RWPE2 (cell line): Measurements from ENCODE around the gene TMEM135.

Source experiments
- ATAC-seq: fragments of 200-7000 bp; cut with Tn5 transposase; 3 replicates; pipeline ENCODE4 v1.9.1; 2021; ENCODE audit warnings: low read depth
- DNase-seq: peaks from one replicate; pipeline ENCODE4 v3.0.0-alpha.2; 2020; ENCODE audit warnings: low spot score
- H3K27ac ChIP-seq: fragments of 450-650 bp; 2 replicates; pipeline ENCODE4 v1.5.1; 2017; ENCODE audit warnings: mild to moderate bottlenecking; ENCODE audit not compliant: poor library complexity, severe bottlenecking
- H3K27me3 ChIP-seq: fragments of 250-450 bp; sonication (Bioruptor Pico); 2 replicates; pipeline ENCODE4 v1.5.1; 2021; ENCODE audit warnings: mild to moderate bottlenecking, moderate library complexity; ENCODE audit not compliant: insufficient read depth, poor library complexity, severe bottlenecking
- H3K36me3 ChIP-seq: fragments of 250-450 bp; sonication (Bioruptor Pico); 2 replicates; pipeline ENCODE4 v1.5.1; 2020; ENCODE audit warnings: low read depth, mild to moderate bottlenecking, moderate library complexity
- H3K4me1 ChIP-seq: fragments of 250-450 bp; sonication (Bioruptor Pico); 2 replicates; pipeline ENCODE4 v1.5.1; 2021; ENCODE audit warnings: mild to moderate bottlenecking, moderate library complexity; ENCODE audit not compliant: insufficient read depth, poor library complexity, severe bottlenecking
- H3K4me3 ChIP-seq: fragments of 250-450 bp; sonication (Bioruptor Pico); 2 replicates; pipeline ENCODE4 v1.5.1; 2021; ENCODE audit warnings: mild to moderate bottlenecking, moderate library complexity; ENCODE audit not compliant: severe bottlenecking
- H3K9me3 ChIP-seq: fragments of 250-450 bp; sonication (Bioruptor Pico); 2 replicates; pipeline ENCODE4 v1.5.1; 2021; ENCODE audit warnings: mild to moderate bottlenecking, moderate library complexity; ENCODE audit not compliant: severe bottlenecking
- TF ChIP-seq, protein P1 (sequence below): fragments of 450-650 bp; IDR thresholded peaks from one replicate; pipeline ENCODE4 v1.5.1; 2017; ENCODE audit warnings: mild to moderate bottlenecking, moderate library complexity; ENCODE audit not compliant: poor library complexity, severe bottlenecking

Gene TMEM135

DNA sequence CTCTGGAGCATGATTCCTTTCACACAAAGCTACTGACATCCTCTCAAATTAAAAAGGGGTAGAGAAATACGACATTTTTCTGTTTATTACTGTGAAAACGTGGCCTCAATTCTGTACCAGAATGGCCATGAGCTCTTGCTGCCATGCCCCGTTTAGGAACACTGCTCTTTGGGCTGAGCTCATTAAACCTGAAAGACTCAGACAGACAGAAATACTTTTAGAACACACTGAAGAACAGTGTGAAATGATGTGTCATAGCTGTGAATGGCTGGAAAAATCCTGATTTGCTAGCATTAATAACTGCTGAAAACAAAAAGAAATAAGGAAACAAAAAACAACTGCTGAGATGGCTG lies 32.2 kb upstream of the TMEM135 start:
- Histone ChIP-seq H3K27me3 (no peaks in the 10 kb centered on the region), H3K36me3 (no peaks in the 10 kb centered on the region), H3K27ac (no peak overlapping the region), H3K9me3 (no peaks in the 10 kb centered on the region), H3K4me1 (no peaks in the 10 kb centered on the region), H3K4me3 (no peak overlapping the region)
- TF ChIP-seq, protein P1, sequence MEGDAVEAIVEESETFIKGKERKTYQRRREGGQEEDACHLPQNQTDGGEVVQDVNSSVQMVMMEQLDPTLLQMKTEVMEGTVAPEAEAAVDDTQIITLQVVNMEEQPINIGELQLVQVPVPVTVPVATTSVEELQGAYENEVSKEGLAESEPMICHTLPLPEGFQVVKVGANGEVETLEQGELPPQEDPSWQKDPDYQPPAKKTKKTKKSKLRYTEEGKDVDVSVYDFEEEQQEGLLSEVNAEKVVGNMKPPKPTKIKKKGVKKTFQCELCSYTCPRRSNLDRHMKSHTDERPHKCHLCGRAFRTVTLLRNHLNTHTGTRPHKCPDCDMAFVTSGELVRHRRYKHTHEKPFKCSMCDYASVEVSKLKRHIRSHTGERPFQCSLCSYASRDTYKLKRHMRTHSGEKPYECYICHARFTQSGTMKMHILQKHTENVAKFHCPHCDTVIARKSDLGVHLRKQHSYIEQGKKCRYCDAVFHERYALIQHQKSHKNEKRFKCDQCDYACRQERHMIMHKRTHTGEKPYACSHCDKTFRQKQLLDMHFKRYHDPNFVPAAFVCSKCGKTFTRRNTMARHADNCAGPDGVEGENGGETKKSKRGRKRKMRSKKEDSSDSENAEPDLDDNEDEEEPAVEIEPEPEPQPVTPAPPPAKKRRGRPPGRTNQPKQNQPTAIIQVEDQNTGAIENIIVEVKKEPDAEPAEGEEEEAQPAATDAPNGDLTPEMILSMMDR: no peak
- ATAC-seq (0 out of 3 replicates have a peak, but pooled peaks have one; percentile 19), DNase-seq (no peak)

- no peak overlapping the region for H3K4me3 ChIP-seq
- ATAC-seq (no peak), DNase-seq (no peak)
- no peaks in the 10 kb centered on the region for H3K36me3 ChIP-seq
- no peaks in the 10 kb centered on the region for H3K27me3 ChIP-seq
- no peaks in the 10 kb centered on the region for H3K4me1 ChIP-seq
- TF ChIP-seq, protein P1: no peak
- no peak overlapping the region for H3K27ac ChIP-seq
- no peaks in the 10 kb centered on the region for H3K9me3 ChIP-seq
These were observed 31.7 kb upstream of the TMEM135 start for GRCh38 chr11:87006035-87006434.

GRCh38 chr11:87007963-87008362 lies 29.8 kb upstream of the TMEM135 start:
- H3K9me3 ChIP-seq: no peaks in the 10 kb centered on the region
- DNase-seq (no peak), ATAC-seq (no peak)
- no peaks in the 10 kb centered on the region for H3K27me3 ChIP-seq
- H3K4me1 ChIP-seq: no peaks in the 10 kb centered on the region
- no peak overlapping the region for H3K4me3 ChIP-seq
- TF ChIP-seq, protein P1: no peak
- H3K36me3 ChIP-seq: no peaks in the 10 kb centered on the region
- no peak overlapping the region for H3K27ac ChIP-seq

GRCh38 chr11:87012089-87012488 lies 25.6 kb upstream of the TMEM135 start:
- Histone ChIP-seq H3K27me3 (no peaks in the 10 kb centered on the region), H3K36me3 (no peaks in the 10 kb centered on the region), H3K4me3 (no peak overlapping the region), H3K9me3 (no peaks in the 10 kb centered on the region), H3K27ac (no peak overlapping the region), H3K4me1 (no peaks in the 10 kb centered on the region)
- DNase-seq (no peak), ATAC-seq (no peak)
- TF ChIP-seq, protein P1: no peak

GRCh38 chr11:87012673-87013072 lies 25.1 kb upstream of the TMEM135 start:
- H3K9me3 ChIP-seq: no peaks in the 10 kb centered on the region
- no peaks in the 10 kb centered on the region for H3K27me3 ChIP-seq
- TF ChIP-seq, protein P1: no peak
- no peaks in the 10 kb centered on the region for H3K36me3 ChIP-seq
- H3K27ac ChIP-seq: no peak overlapping the region
- DNase-seq (no peak), ATAC-seq (no peak)
- H3K4me1 ChIP-seq: no peaks in the 10 kb centered on the region
- H3K4me3 ChIP-seq: no peak overlapping the region
